CD14-positive monocyte (primary cell): Measurements from ENCODE around the gene TMEM53. TPM values are rescaled to one million over a fixed set of nuclear protein-coding genes. Genes with fewer than 3 reads are reported as not detected.

Source experiments
- DNase-seq, 3 donors: peaks; one replicate each; pipeline ENCODE4 v3.0.0-alpha.2; 2011 to 2022
- H2AFZ ChIP-seq: 2 replicates; pipeline ENCODE4 v1.6.0; 2012; ENCODE audit warnings: mild to moderate bottlenecking, low read depth, low read length, inconsistent platforms; ENCODE audit not compliant: insufficient read depth, poor library complexity, severe bottlenecking
- H3K27ac ChIP-seq, 2 donors: 1 replicate in 1 of 2; 2 replicates in 1 of 2; pipeline ENCODE4 v1.5.1; 2012 to 2013; ENCODE audit warnings: low read length in 2 of 2, control low read depth in 1 of 2, inconsistent platforms in 1 of 2, low read depth in 1 of 2, mild to moderate bottlenecking in 1 of 2
- H3K27me3 ChIP-seq, 2 donors: one replicate each; pipeline versions ENCODE4 v1.6.0 to v1.6.1; 2011 to 2013; ENCODE audit warnings: low read length in 2 of 2; ENCODE audit not compliant: control insufficient read depth in 2 of 2, insufficient read depth in 2 of 2
- H3K36me3 ChIP-seq, 2 donors: replicated peaks in 1 of 2; 1 replicate in 1 of 2; 2 replicates in 1 of 2; pipeline versions ENCODE4 v1.5.1 to v1.6.1; 2012 to 2013; ENCODE audit warnings: low read length in 2 of 2, control low read depth in 1 of 2, inconsistent platforms in 1 of 2, mild to moderate bottlenecking in 1 of 2; ENCODE audit not compliant: insufficient read depth in 2 of 2, control insufficient read depth in 1 of 2
- H3K4me1 ChIP-seq, 2 donors: 1 replicate in 1 of 2; 2 replicates in 1 of 2; pipeline versions ENCODE4 v1.5.1 to v1.6.1; 2012 to 2013; ENCODE audit warnings: low read length in 2 of 2, control low read depth in 1 of 2, inconsistent platforms in 1 of 2, mild to moderate bottlenecking in 1 of 2, moderate library complexity in 1 of 2; ENCODE audit not compliant: insufficient read depth in 2 of 2, control insufficient read depth in 1 of 2
- H3K4me2 ChIP-seq: replicated peaks from 2 replicates; pipeline ENCODE3; 2012; ENCODE audit warnings: low read length, moderate library complexity, mild to moderate bottlenecking; ENCODE audit not compliant: poor library complexity, severe bottlenecking; ENCODE audit errors: extremely low read depth
- H3K4me3 ChIP-seq, 3 experiments: fragments of 200-600 bp in 1 of 3; sonication (generic) in 1 of 3; replicated peaks in 1 of 3; 1 replicate in 2 of 3; 2 replicates in 1 of 3; pipeline ENCODE4 v1.5.1; 2011 to 2013; ENCODE audit warnings: low read length in 3 of 3, mild to moderate bottlenecking in 3 of 3, control low read depth in 2 of 3, low read depth in 2 of 3, inconsistent platforms in 1 of 3, moderate library complexity in 1 of 3
- H3K79me2 ChIP-seq: 2 replicates; pipeline ENCODE4 v1.6.0; 2012; ENCODE audit warnings: mild to moderate bottlenecking, control low read depth, inconsistent platforms, low read length, moderate library complexity; ENCODE audit not compliant: insufficient read depth
- H3K9ac ChIP-seq: 2 replicates; pipeline ENCODE4 v1.6.0; 2017; ENCODE audit warnings: low read length, mild to moderate bottlenecking; ENCODE audit not compliant: insufficient read depth, poor library complexity, severe bottlenecking
- H3K9me3 ChIP-seq, 2 donors: replicated peaks in 1 of 2; 1 replicate in 1 of 2; 2 replicates in 1 of 2; pipeline versions ENCODE4 v1.5.1 to v1.6.1; 2012 to 2013; ENCODE audit warnings: low read length in 2 of 2, control low read depth in 1 of 2; ENCODE audit not compliant: control insufficient read depth in 1 of 2, insufficient read depth in 1 of 2
- H4K20me1 ChIP-seq: 2 replicates; pipeline ENCODE4 v1.6.0; 2012; ENCODE audit warnings: mild to moderate bottlenecking, low read length, control low read depth, moderate library complexity; ENCODE audit not compliant: insufficient read depth
- H3K27ac Mint-ChIP-seq, 7 donors: one replicate each; pipeline ENCODE4 v1.8.0; 2020; ENCODE audit warnings: mild to moderate bottlenecking in 7 of 7, mixed read lengths in 7 of 7, moderate library complexity in 6 of 7, inconsistent platforms in 2 of 7
- H3K27me3 Mint-ChIP-seq, 3 donors: one replicate each; pipeline ENCODE4 v1.8.0; 2021 to 2022; ENCODE audit warnings: low read depth in 3 of 3, mild to moderate bottlenecking in 3 of 3, mixed read lengths in 3 of 3, moderate library complexity in 3 of 3, inconsistent platforms in 1 of 3
- H3K36me3 Mint-ChIP-seq, 2 donors: one replicate each; pipeline ENCODE4 v1.8.0; 2020; ENCODE audit warnings: mixed read lengths in 2 of 2, inconsistent platforms in 1 of 2, mild to moderate bottlenecking in 1 of 2
- H3K4me1 Mint-ChIP-seq: one replicate; pipeline ENCODE4 v1.8.0; 2020; ENCODE audit warnings: mild to moderate bottlenecking, mixed read lengths
- H3K4me3 Mint-ChIP-seq, 2 donors: one replicate each; pipeline ENCODE4 v1.8.0; 2020; ENCODE audit warnings: mild to moderate bottlenecking in 2 of 2, mixed read lengths in 2 of 2, moderate library complexity in 1 of 2
- H3K9me3 Mint-ChIP-seq, 7 donors: one replicate each; pipeline ENCODE4 v1.8.0; 2020 to 2022; ENCODE audit warnings: mixed read lengths in 7 of 7, mild to moderate bottlenecking in 6 of 7, moderate library complexity in 6 of 7, inconsistent platforms in 2 of 7
- CTCF ChIP-seq: fragments of 200-600 bp; IDR thresholded peaks from one replicate; pipeline ENCODE4 v1.8.0; 2022; ENCODE audit warnings: antibody characterized with exemption, mild to moderate bottlenecking
- WGBS: methylation state at CpG from one replicate; pipeline ENCODE4 v1.1.5; 2013; ENCODE audit warnings: missing lambda C conversion rate; ENCODE audit not compliant: insufficient coverage; 5-methylcytosine and 5-hydroxymethylcytosine counted together
- intact Hi-C, 2 donors: fragments of 100-400 bp; cut with micrococcal nuclease; formaldehyde crosslinking; loops; one replicate each; pipeline versions ENCODE4 v1.15.0 to v1.15.1; 2023
- polyA plus RNA-seq, 3 donors: library from polyadenylated mRNA; depleted of rRNA in 1 of 3; unstranded in 2 of 3; stranded (reverse) in 1 of 3; fragments of 300-500 nt in 2 of 3; fragments of >200 nt in 1 of 3; fragmentation: Illumina TruSeq in 2 of 3; gene quantifications; 1 replicate in 2 of 3; 2 replicates in 1 of 3; pipeline ENCODE4 v1.2.3, GENCODE V29; 2012 to 2021

TMEM53 gene
- polyA plus RNA-seq, 3 donors: 4.8 to 8.8 (median 8.6) TPM

GRCh38 chr1:44643721-44644334, 30.5 kb downstream of the TMEM53 start:
- H3K4me1 ChIP-seq: no peaks in the 10 kb centered on the region
- no peaks in the 10 kb centered on the region for H3K9me3 Mint-ChIP-seq
- H3K4me2 ChIP-seq: no peak overlapping the region
- H3K4me3 ChIP-seq: no peak overlapping the region
- no peak overlapping the region for H3K4me3 Mint-ChIP-seq
- peaks cover 93 to 100% of the 10 kb centered on the region in 2 donors for H3K36me3 Mint-ChIP-seq
- H4K20me1 ChIP-seq: peaks cover 97% of the 10 kb centered on the region
- H3K79me2 ChIP-seq: peaks cover 35% of the 10 kb centered on the region
- DNase-seq: no peak
- H2AFZ ChIP-seq: no peak overlapping the region
- no peak overlapping the region for H3K27ac ChIP-seq
- no peaks in the 10 kb centered on the region for H3K27me3 ChIP-seq
- intact Hi-C loops: no loop called here
- no peaks in the 10 kb centered on the region for H3K9me3 ChIP-seq
- H3K9ac ChIP-seq: no peak overlapping the region
- H3K4me1 Mint-ChIP-seq: peaks cover 1% of the 10 kb centered on the region
- H3K27me3 Mint-ChIP-seq: no peaks in the 10 kb centered on the region
- no peak overlapping the region for H3K27ac Mint-ChIP-seq
- TF ChIP-seq CTCF: no peak
- peaks cover 96 to 100% of the 10 kb centered on the region in 2 donors for H3K36me3 ChIP-seq
- WGBS: 96% methylated on average over 4 of the region's 9 CpGs

- Histone ChIP-seq H3K36me3 (peaks cover 96 to 100% of the 10 kb centered on the region in 2 donors), H3K27me3 (no peaks in the 10 kb centered on the region), H2AFZ (no peak overlapping the region), H3K9me3 (no peaks in the 10 kb centered on the region), H3K27ac (no peak overlapping the region), H3K4me1 (no peaks in the 10 kb centered on the region), H3K9ac (no peak overlapping the region), H3K79me2 (peaks cover 35% of the 10 kb centered on the region), H3K4me3 (no peak overlapping the region), H4K20me1 (peaks cover 97% of the 10 kb centered on the region), H3K4me2 (no peak overlapping the region)
- no peaks in the 10 kb centered on the region for H3K9me3 Mint-ChIP-seq
- no peak for DNase-seq
- H3K27me3 Mint-ChIP-seq: no peaks in the 10 kb centered on the region
- TF ChIP-seq CTCF: no peak
- H3K27ac Mint-ChIP-seq: peak overlapping the region in 2 of 7 donors; percentile 1 to 74
- WGBS: 97% methylated on average over 3 of the region's 3 CpGs
- peaks cover 1% of the 10 kb centered on the region for H3K4me1 Mint-ChIP-seq
- intact Hi-C loops: no loop called here
- H3K36me3 Mint-ChIP-seq: peaks cover 92 to 100% of the 10 kb centered on the region in 2 donors
- H3K4me3 Mint-ChIP-seq: no peak overlapping the region
Observed at GRCh38 chr1:44642925-44643324, 31.4 kb downstream of the TMEM53 start.
